ENCODE results near the gene DDO.

DDO gene

GRCh38 chr6:110389689-110390382 is 25.5 kb downstream of the DDO start:
- DNase-seq = no peak
- intact Hi-C loops (cut with DNase I) = loop anchor here (5.0 to 10.0 kb wide), 2 partner anchors 205 to 688 kb away; partner anchors contain the start of gene CDC40

GRCh38 chr6:110387986-110388385 is 27.4 kb downstream of the DDO start:
- no peak for DNase-seq
- intact Hi-C loops (cut with DNase I) = no loop called here

- intact Hi-C loops (cut with DNase I) = no loop called here
- no peak for DNase-seq
These were observed 29.9 kb downstream of the DDO start for GRCh38 chr6:110385458-110385863.

DNA sequence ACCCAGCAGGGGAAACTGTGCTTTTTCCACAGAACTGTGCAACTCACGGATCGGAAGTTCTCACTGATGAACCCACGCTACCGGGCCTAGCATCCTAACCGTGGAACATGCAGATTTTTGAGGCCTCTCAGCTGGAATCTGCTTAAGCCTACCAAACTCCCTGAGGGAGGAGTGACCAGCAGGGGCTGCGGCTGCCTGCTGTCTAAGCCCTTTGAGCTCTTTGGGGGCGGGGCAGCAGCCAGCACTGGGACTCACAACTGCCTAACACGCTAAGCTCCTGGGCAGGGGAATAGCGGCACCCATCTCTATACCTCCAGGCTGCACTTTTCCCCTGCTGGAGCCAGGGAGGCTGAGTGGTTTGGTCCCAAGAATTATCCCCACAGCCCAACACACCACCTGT is 36.8 kb downstream of the DDO start:
- intact Hi-C loops (cut with DNase I) = no loop called here

DNA sequence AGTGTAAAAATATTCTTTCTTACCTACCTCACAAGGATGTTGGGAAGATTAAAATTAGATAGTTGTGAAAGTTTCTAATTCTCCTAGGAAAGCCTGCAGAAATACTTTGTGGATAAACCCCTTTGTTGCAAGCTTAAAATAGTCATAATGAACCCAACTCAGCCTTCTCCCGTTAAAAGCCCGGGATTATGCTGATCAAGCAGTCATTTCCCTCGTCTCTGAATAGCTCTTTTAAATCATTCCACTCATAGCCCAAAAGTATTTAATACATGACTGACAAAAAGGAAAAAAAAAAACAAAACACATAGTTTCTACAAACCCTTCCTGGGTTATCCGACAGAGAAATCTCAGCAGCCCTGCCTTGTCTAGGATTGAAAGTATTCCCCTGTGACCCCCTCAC is 46.3 kb downstream of the DDO start:
- no peak for DNase-seq
- intact Hi-C loops (cut with DNase I) = no loop called here

More for the DNA sequence above, 36.8 kb downstream of the DDO start:
- no peak for DNase-seq

DNA sequence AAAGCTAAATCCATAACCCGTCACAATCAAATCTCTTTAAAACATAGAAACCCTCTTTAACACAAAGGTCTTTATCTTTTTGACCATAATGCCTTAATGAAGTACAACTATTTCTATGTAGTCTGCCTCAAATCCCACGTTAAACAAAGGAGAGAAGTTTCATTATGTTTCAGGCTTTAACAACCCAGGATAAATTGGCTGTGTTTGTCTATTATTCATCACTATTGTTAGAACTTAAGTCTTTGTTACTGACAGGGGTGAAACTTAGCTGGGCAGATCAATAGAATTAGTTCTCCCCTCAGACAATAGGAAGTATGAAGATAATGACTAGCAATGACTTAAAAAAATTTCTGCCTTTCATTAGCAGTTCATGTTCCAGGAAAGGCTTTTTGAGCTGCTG is 47.1 kb downstream of the DDO start:
- intact Hi-C loops (cut with DNase I) = no loop called here
- DNase-seq = no peak

DNA sequence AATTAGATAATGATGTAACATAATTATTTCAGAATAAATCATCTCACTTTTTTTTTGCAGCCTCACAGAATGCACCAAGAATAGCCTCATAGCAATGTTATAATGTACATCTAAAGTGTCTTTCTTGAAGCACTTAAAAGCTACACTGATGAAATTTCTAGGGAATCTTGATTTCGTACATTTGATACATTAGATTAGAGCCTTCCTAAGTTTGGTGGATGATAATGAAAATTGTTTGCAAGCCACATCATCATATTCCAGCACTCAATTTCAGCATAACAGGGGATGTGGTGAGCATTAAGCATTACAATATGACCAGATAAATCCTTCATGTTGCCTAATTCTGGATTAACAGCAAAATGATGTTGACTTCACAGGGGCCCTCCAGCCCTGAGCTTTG is 47.5 kb downstream of the DDO start:
- intact Hi-C loops (cut with DNase I) = no loop called here

DNA sequence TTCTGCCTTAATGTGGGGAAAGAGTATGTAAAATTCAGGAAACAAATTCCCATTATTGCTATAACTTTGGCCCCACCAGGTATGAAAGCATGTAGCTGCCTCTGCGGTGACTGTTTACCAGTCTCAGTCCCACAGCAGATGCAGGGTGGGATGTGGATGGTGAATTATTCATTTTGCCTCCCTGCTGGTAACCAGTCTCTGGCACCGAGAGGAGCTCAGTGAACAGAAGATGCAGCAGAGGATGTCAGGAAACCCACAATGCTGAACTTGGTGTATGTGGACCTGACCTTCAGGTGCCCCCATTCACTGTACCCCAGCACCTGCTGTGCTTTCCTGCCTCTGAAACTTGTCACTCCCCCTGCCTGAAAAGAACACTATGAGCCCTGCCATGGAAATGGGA is 48.4 kb downstream of the DDO start:
- no peak for DNase-seq
- intact Hi-C loops (cut with DNase I) = no loop called here

More for the DNA sequence above, 47.5 kb downstream of the DDO start:
- no peak for DNase-seq

DNA sequence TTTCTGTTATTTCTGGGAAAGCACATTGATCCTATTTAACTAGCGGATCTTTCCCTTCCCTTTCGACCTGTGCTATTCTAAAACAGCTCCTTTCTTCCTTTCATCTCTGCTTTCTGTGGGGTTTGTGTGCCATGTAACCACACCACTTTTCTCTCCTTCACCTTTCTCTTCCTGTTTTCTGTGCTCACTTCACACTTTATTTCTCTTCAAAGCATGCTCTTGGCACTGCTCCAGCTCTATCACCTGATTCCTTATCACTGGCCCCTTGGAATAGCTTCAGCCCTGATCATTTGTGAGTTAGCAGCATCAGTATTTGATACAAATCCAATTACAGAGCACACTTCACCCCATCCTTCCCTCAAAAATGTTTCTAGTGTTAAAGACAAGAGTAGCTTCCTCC is 49.1 kb downstream of the DDO start:
- intact Hi-C loops (cut with DNase I) = no loop called here
- no peak for DNase-seq

DNA sequence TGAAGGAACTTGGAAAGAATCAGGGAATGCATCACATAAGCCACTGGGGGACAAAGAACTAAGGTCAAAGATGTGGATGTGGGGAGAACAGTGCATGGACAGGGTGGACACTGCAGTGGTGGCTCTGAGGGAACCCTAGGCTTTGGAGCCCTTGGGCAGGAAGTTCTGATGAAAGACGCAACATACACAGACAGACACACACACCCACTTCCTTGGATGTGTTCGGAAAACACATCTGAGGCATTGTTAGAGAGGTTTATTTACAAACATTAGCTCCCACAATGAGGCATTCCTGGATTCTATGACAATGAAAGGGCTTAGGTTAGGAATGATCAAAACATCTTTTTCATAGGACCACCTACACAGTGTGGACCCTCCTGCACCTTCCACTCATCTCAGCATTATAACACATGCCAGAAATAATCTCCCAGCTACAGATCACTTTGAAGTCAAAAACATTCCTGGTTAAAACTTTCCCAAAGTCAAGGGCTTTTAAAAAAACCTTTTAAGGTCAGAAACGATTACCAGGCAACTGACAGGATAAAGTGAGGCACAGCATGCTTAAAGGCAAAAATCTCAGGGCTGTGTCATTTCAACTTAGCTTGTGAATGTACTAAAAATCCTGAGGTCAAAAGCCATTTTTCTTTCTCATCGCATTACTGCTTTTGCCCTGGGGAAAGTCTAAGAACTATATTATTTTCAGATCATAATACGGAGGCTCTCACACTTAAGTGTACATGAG is 50.8 kb downstream of the DDO start:
- intact Hi-C loops (cut with DNase I) = no loop called here
- no peak for DNase-seq

GRCh38 chr6:110363748-110364147 is 51.6 kb downstream of the DDO start:
- intact Hi-C loops (cut with DNase I) = no loop called here
- DNase-seq = no peak

GRCh38 chr6:110360676-110361075 is 54.7 kb downstream of the DDO start:
- intact Hi-C loops (cut with DNase I) = no loop called here
- no peak for DNase-seq

GRCh38 chr6:110359556-110359955 is 55.8 kb downstream of the DDO start:
- intact Hi-C loops (cut with DNase I) = no loop called here
- DNase-seq = no peak

DNA sequence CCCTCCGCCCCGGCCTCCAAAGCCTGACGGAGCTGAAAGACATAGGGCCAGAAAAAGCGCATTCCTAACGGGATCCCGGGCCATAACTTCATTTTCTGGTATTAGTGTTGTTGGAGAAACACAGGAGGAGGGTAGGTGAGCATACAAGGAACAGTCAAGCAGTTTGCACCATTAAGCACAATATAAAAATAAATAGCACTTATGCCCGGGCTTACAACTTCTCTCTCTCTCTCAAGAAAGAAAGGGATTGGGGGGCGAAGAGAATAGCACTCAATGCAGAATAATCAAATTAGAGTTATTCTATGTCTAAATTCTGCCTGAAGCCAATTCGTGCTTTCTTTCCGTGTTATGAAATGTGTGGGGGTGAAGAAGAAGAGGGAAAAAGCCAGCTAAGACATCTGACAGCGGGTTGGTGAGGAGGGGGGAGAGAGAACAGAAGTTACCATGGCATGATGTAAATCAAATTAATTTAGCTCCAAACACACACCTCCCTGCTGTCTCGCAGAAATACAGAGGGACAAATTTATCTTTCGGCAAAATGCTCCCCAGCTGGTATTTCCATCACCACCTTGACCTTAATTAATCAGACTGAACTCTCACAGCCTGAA is 56.7 kb downstream of the DDO start:
- intact Hi-C loops (cut with DNase I) = no loop called here
- DNase-seq = peak in 20 of 42 donors; percentile 20 to 81 (median 57)

- intact Hi-C loops (cut with DNase I) = no loop called here
- peak in 8 of 42 donors; percentile 18 to 54 (median 32) for DNase-seq
These were observed 57.5 kb downstream of the DDO start, which contains the start of gene METTL24 for GRCh38 chr6:110357664-110358552. Gene METTL24 (minus strand): TSS chr6:110358349. CDS start chr6:110358272, 77 bp downstream.

DNA sequence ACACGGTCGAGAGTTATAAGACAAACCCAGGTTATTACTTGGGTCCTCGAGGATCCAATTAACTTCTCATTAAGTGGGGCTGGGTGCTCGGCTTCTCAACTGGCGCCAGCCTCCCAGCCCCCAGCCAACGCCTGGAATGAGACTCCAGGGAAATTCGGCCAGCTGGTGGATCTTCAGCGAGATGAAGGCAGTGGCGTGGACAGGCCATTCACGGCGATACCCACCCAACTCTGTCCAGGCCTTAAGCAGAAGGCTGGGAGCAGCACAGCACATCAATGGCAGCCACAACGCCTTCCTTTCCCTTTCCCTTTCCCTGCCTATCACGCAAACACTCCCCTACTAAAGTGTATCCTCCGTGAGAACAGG is 58.1 kb downstream of the DDO start:
- no peak for DNase-seq
- intact Hi-C loops (cut with DNase I) = no loop called here

DNA sequence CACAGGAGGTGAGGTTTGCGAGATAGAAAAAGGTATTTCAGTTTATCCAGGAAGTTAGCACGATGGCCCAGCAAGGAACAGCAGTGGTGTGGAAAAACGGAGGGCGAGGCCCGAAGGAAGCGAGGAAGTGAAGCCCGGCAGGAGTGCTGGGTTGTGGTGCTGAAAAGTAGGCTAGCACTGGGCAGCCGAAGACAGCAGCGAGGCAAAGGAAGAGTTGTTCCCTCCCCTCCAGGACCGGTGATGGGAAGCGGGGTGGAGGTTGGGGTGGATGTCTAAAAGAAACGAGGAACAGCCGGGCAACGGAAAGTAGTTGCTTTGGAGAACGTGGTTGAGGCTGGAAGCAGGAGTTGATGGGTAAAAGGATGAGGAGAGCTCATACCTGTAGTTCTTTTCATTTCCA is 58.6 kb downstream of the DDO start:
- intact Hi-C loops (cut with DNase I) = no loop called here
- no peak for DNase-seq

DNA sequence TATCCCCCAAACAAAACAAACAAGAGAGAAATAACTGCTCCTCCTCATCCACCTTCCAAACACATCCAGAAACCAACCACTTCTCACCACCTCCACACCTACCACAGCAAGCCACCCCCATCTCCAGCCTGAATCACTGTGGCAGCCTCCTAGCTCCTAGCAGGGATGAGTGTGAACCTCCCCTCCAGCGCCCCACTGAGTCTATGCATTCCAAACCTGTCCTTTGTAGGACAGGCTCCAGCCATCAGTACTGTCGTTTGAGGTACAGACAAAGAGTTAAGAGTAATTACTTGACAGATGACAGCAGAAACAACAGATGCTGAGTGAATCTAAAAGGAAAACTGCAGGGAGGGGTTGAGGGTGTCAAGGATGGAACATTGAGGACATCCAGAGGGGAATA is 59.6 kb downstream of the DDO start:
- intact Hi-C loops (cut with DNase I) = no loop called here
- peak in 39 of 42 donors; percentile 24 to 88 (median 62) for DNase-seq

DNA sequence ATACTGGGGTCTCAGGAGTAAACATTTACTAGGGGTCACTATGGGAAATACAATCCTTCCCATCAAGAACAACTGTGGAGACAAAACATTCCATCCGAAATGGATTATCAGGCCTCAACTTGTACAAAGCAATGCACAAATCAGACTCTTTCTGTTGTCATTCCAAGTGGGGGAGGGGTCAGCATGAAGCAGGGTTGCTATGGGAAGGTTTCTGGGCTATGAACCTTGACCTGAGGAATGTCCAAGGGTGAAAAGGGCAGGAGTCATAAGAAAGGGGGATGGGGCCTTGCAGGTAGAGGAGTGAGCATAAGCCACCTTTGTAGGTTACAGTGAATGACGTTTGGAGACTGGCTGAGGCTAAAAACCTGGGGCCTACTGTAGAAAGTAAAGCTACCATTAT is 60.4 kb downstream of the DDO start:
- intact Hi-C loops (cut with DNase I) = no loop called here
- DNase-seq = peak in 1 of 42 donors; percentile 25
